ENCODE results near the gene SMCO2. TPM values are rescaled to one million over a fixed set of nuclear protein-coding genes. Genes with fewer than 3 reads are reported as not detected.

SMCO2 gene
- total and polyA plus RNA-seq, 9 of the 15 experiments (the other 6 are each of a cell fraction or from before 2014, with no cell fraction given), result not detected

GRCh38 chr12:27531896-27532295, 85.4 kb downstream of the SMCO2 start (continued):
- TF ChIP-seq, protein P1, sequence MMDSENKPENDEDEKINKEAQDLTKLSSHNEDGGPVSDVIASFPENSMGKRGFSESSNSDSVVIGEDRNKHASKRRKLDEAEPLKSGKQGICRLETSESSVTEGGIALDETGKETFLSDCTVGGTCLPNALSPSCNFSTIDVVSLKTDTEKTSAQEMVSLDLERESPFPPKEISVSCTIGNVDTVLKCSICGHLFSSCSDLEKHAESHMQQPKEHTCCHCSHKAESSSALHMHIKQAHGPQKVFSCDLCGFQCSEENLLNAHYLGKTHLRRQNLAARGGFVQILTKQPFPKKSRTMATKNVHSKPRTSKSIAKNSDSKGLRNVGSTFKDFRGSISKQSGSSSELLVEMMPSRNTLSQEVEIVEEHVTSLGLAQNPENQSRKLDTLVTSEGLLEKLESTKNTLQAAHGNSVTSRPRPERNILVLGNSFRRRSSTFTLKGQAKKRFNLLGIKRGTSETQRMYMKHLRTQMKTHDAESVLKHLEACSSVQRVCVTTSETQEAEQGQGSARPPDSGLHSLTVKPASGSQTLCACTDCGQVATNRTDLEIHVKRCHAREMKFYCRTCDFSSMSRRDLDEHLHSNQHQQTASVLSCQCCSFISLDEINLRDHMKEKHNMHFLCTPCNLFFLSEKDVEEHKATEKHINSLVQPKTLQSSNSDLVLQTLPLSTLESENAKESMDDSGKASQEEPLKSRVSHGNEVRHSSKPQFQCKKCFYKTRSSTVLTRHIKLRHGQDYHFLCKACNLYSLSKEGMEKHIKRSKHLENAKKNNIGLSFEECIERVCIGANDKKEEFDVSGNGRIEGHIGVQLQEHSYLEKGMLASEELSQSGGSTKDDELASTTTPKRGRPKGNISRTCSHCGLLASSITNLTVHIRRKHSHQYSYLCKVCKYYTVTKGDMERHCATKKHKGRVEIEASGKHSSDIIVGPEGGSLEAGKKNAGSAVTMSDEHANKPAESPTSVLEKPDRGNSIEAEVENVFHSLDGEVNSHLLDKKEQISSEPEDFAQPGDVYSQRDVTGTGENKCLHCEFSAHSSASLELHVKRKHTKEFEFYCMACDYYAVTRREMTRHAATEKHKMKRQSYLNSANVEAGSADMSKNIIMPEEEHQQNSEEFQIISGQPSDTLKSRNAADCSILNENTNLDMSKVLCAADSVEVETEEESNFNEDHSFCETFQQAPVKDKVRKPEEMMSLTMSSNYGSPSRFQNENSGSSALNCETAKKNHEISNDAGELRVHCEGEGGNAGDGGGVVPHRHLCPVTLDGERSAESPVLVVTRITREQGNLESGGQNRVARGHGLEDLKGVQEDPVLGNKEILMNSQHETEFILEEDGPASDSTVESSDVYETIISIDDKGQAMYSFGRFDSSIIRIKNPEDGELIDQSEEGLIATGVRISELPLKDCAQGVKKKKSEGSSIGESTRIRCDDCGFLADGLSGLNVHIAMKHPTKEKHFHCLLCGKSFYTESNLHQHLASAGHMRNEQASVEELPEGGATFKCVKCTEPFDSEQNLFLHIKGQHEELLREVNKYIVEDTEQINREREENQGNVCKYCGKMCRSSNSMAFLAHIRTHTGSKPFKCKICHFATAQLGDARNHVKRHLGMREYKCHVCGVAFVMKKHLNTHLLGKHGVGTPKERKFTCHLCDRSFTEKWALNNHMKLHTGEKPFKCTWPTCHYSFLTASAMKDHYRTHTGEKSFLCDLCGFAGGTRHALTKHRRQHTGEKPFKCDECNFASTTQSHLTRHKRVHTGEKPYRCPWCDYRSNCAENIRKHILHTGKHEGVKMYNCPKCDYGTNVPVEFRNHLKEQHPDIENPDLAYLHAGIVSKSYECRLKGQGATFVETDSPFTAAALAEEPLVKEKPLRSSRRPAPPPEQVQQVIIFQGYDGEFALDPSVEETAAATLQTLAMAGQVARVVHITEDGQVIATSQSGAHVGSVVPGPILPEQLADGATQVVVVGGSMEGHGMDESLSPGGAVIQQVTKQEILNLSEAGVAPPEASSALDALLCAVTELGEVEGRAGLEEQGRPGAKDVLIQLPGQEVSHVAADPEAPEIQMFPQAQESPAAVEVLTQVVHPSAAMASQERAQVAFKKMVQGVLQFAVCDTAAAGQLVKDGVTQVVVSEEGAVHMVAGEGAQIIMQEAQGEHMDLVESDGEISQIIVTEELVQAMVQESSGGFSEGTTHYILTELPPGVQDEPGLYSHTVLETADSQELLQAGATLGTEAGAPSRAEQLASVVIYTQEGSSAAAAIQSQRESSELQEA (IDR thresholded peaks at IDR 0.05; ENCODE audit: low read depth), result no peak
- TF ChIP-seq HNRNPLL (IDR thresholded peaks at IDR 0.05; ENCODE audit: low read depth, low read length, poor library complexity, severe bottlenecking) (no peak), GATA2 (CRISPR knock-in tag; IDR thresholded peaks at IDR 0.05) (no peak), NELFE (IDR thresholded peaks at IDR 0.05; ENCODE audit: insufficient read depth, insufficient read length) (no peak), SNIP1 (IDR thresholded peaks at IDR 0.05; ENCODE audit: low read depth) (no peak), ARID3B (CRISPR knock-in tag; IDR thresholded peaks at IDR 0.05; ENCODE audit: borderline replicate concordance) (no peak)

All from K562 (cell line).